AG09319 (cell line): Measurements from ENCODE around the gene MST1.

ENCODE experiments used
- DNase-seq: peaks from one replicate; pipeline ENCODE4 v3.0.0-alpha.2; 2010; ENCODE audit warnings: low read depth; ENCODE audit errors: extremely low read depth
- CTCF ChIP-seq: IDR thresholded peaks from 2 replicates; pipeline ENCODE4 v1.5.1; 2011; ENCODE audit warnings: low read depth, mild to moderate bottlenecking, inconsistent platforms, low read length, moderate library complexity

The MST1 gene

GRCh38 chr3:49689046-49689907, at the start of gene MST1, which contains the start of gene RNF123:
MST1 (minus strand) TSS chr3:49689474; CDS start chr3:49688691, 783 bp downstream.
RNF123 (plus strand) TSS chr3:49689557; CDS start chr3:49691166, 1,609 bp downstream.
- TF ChIP-seq CTCF = peak; percentile 46
- DNase-seq = peak; percentile 73

- DNase-seq = no peak
- TF ChIP-seq CTCF = no peak
Observed at GRCh38 chr3:49738067-49738713, 48.9 kb upstream of the MST1 start.

GRCh38 chr3:49734752-49735151, 45.5 kb upstream of the MST1 start:
- no peak for DNase-seq
- TF ChIP-seq CTCF = no peak

DNA sequence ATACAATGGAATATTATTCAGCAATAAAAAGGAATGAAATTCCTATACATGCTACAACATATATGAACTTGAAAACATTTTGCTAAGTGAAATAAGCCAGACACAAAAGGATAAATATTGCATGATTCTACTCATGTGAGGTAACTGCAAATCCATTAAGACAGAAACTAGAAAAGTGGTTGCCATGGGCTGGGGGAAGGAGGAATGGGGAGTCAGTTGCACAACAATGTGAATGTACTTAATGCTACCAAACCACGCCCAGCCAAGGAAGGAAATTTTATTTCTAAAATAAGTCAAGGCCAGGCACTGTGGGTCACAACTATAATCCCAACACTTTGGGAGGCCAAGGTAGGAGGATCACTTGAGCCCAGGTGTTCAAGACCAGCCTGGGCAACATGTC, 44.3 kb upstream of the MST1 start:
- TF ChIP-seq CTCF = no peak
- DNase-seq = no peak

DNA sequence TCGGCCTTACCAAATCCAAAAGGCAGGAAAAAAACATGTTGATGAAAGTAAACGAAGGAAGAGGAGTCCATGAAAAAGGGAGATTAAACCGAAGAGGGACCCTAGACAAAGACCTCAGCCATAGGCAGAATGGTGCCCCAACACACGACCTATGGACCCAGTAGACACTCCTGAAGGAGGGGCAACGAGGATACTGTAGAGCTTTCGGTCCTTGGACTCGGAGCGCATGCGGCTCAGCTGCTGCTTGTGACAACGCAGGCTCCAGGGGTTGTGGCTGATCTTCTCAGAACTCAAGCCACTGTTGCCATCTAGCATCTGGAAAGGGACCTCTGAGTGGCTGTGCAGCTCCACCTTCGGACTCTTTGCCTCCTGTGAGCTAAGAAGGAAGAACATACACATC, 43.3 kb upstream of the MST1 start:
- no peak for DNase-seq
- TF ChIP-seq CTCF = no peak

DNA sequence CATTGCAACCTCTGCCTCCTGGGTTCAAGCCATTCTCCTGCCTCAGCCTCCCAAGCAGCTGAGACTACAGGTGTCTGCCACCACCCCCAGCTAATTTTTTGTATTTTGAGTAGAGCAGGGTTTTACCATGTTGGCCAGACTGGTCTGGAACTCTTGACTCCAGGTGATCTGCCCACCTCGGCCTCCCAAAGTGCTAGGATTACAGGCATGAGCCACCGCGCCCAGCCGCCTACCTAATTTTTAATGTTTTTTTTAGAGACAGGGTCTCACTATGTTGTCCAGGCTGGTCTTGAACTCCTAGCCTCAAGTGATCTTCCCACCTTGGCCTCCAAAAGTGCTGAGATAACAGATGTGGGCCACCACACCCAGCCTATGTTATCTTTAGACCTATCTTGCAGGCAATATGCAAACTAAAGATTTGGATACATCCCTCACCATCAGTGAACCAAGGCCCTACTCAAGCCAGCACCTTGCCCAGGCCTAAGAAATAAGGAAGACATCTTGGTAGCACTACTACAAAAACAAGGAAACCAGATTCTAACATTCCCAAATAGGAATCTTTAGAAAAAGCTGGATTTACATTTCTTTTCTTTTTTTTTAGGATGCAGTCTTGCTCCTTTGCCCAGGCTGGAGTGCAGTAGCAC, 40.8 kb upstream of the MST1 start:
- DNase-seq = no peak
- TF ChIP-seq CTCF = no peak
